HepG2 (cell line): ENCODE measurements around the gene TMED3. TPM values are rescaled to one million over a fixed set of nuclear protein-coding genes. Genes with fewer than 3 reads are reported as not detected.

Experiments
- ARNTL ChIP-seq: sonication (generic); formaldehyde crosslinking; IDR thresholded peaks from 2 replicates; pipeline ENCODE4 v1.4.0; 2020; ENCODE audit warnings: mild to moderate bottlenecking, missing genetic modification reagents
- BCL6 ChIP-seq: IDR thresholded peaks from 2 replicates; pipeline ENCODE4 v1.6.1; 2016; ENCODE audit warnings: missing genetic modification reagents, missing compliant biosample characterization
- GATAD2A ChIP-seq: IDR thresholded peaks from 2 replicates; pipeline ENCODE4 v1.6.1; 2016
- IKZF1 ChIP-seq: fragments of 450-650 bp; IDR thresholded peaks from 2 replicates; pipeline ENCODE4 v1.7.1; 2016
- IRF2 ChIP-seq: IDR thresholded peaks from 2 replicates; pipeline ENCODE4 v1.6.1; 2018; ENCODE audit warnings: missing genetic modification reagents, missing compliant biosample characterization
- ISL2 ChIP-seq: sonication (generic); formaldehyde crosslinking; IDR thresholded peaks from 2 replicates; pipeline ENCODE4 v1.5.0; 2020; ENCODE audit warnings: missing genetic modification reagents
- ISX ChIP-seq: sonication (generic); formaldehyde crosslinking; conservative IDR thresholded peaks from 2 replicates; pipeline ENCODE4 v1.5.0; 2020; ENCODE audit warnings: missing genetic modification reagents
- KDM5B ChIP-seq: sonication (generic); formaldehyde crosslinking; IDR thresholded peaks from 2 replicates; pipeline ENCODE4 v1.4.0; 2020; ENCODE audit warnings: missing genetic modification reagents, mild to moderate bottlenecking, borderline replicate concordance
- KMT2A ChIP-seq: sonication (generic); formaldehyde crosslinking; IDR thresholded peaks from 2 replicates; pipeline ENCODE4 v1.4.0; 2020; ENCODE audit warnings: missing genetic modification reagents
- MED8 ChIP-seq: sonication (generic); formaldehyde crosslinking; IDR thresholded peaks from 2 replicates; pipeline ENCODE4 v1.8.1; 2023; ENCODE audit warnings: mild to moderate bottlenecking, missing genetic modification reagents; ENCODE audit not compliant: insufficient replicate concordance
- MEIS2 ChIP-seq: sonication (generic); formaldehyde crosslinking; IDR thresholded peaks from 2 replicates; pipeline ENCODE4 v1.9.0; 2021; ENCODE audit warnings: mild to moderate bottlenecking, missing genetic modification reagents
- SETDB1 ChIP-seq: sonication (generic); formaldehyde crosslinking; IDR thresholded peaks from 2 replicates; pipeline ENCODE4 v1.5.1; 2020; ENCODE audit warnings: missing genetic modification reagents, mild to moderate bottlenecking, borderline replicate concordance
- SMAD9 ChIP-seq: sonication (generic); formaldehyde crosslinking; IDR thresholded peaks from 2 replicates; pipeline ENCODE4 v1.5.1; 2020; ENCODE audit warnings: mild to moderate bottlenecking, missing genetic modification reagents
- ZNF24 ChIP-seq: fragments of 450-650 bp; IDR thresholded peaks from 2 replicates; pipeline ENCODE4 v1.6.1; 2017; ENCODE audit warnings: antibody characterized with exemption, mild to moderate bottlenecking
- ZNF615 ChIP-seq: sonication (generic); formaldehyde crosslinking; IDR thresholded peaks from 2 replicates; pipeline ENCODE4 v1.5.0; 2020; ENCODE audit warnings: mild to moderate bottlenecking, missing genetic modification reagents, borderline replicate concordance
- ZNF724P ChIP-seq: sonication (generic); formaldehyde crosslinking; IDR thresholded peaks from 2 replicates; pipeline ENCODE4 v1.8.0; 2022; ENCODE audit warnings: missing genetic modification reagents, borderline replicate concordance
- polyA plus RNA-seq, 8 experiments: library from polyadenylated mRNA; depleted of rRNA in 3 of 8; stranded (reverse) in 7 of 8; unstranded in 1 of 8; fragments of >200 nt; fragmentation: Illumina TruSeq in 4 of 8; extraction: Trizol in 4 of 8; gene quantifications; 2 replicates each; pipeline versions ENCODE4 v1.2.1 to v1.2.3, GENCODE V29; 2011 to 2016; ENCODE audit warnings: low read depth in 4 of 8, missing spikeins in 1 of 8, mixed read lengths in 1 of 8; ENCODE audit not compliant: insufficient read depth in 1 of 8
- total RNA-seq, 5 experiments: library from RNA; depleted of rRNA; stranded (reverse); fragments of >200 nt; fragmentation: Illumina TruSeq; extraction: Trizol; gene quantifications; 2 replicates each; pipeline ENCODE4 v1.2.3, GENCODE V29; 2016; ENCODE audit warnings: low read depth in 1 of 5
- TF ChIP-seq, protein P1 (sequence below): sonication (generic); formaldehyde crosslinking; IDR thresholded peaks from 2 replicates; pipeline ENCODE4 v1.4.0; 2020; ENCODE audit warnings: missing genetic modification reagents, mild to moderate bottlenecking, borderline replicate concordance
- TF ChIP-seq, protein P2 (sequence below): sonication (generic); formaldehyde crosslinking; IDR thresholded peaks from 2 replicates; pipeline ENCODE4 v1.4.0; 2020; ENCODE audit warnings: mild to moderate bottlenecking, missing genetic modification reagents
- TF ChIP-seq, protein P3 (sequence below): sonication (generic); formaldehyde crosslinking; IDR thresholded peaks from 2 replicates; pipeline ENCODE4 v1.5.1; 2020; ENCODE audit warnings: missing genetic modification reagents, mild to moderate bottlenecking, borderline replicate concordance
- TF ChIP-seq, protein P4 (sequence below): sonication (generic); formaldehyde crosslinking; IDR thresholded peaks from 2 replicates; pipeline ENCODE4 v1.8.0; 2022; ENCODE audit warnings: mild to moderate bottlenecking, missing genetic modification reagents, borderline replicate concordance
- TF ChIP-seq, protein P5 (sequence below): sonication (generic); formaldehyde crosslinking; IDR thresholded peaks from 2 replicates; pipeline ENCODE4 v1.8.0; 2022; ENCODE audit warnings: low read depth, missing genetic modification reagents

Gene TMED3
- total and polyA plus RNA-seq, 2 of the 13 experiments (the other 11 are each of a cell fraction or from before 2014, with no cell fraction given) = 125 to 155 TPM

DNA sequence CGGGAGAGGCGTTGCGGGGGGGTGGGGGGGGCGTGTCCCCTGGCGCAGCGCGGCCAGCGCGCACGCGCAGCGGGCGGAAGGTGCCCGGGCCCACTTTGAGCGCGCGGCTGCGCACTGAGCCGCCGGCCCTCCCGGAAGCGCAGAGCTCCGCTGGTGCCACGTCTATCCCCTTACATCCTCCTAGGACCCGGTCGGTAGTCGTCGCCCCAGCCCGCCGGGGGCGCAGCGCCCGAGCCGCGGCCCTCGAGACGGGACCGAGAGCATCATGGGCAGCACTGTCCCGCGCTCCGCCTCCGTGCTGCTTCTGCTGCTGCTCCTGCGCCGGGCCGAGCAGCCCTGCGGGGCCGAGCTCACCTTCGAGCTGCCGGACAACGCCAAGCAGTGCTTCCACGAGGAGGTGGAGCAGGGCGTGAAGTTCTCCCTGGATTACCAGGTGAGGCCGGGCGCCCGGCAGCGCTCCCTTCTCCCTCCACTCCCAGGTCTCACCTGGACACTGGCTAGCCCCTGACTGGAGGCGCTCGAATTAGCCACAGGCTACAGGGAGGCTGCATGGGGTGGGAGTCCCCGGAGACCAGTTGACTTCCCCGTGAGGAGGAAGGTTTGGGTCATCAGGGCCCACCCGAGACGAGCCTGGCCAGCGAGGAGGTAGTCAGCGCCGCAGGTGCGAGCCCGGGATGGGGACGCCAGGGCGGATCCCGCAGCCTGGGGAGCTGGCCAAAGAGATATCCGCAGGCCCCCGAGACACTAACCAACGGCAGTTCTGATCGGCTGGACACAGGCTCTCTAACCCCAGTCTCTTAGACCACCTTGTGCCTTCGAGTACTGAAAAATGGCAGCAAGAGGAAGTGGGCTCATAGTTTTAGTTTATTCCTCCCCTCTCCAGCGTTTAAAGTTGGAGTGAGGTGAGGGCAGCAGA is at the start of gene TMED3 (continued):
- TF ChIP-seq GATAD2A (CRISPR knock-in tag) = no peak
- TF ChIP-seq KMT2A (CRISPR knock-in tag) = peak; percentile 91
- TF ChIP-seq, protein P1, sequence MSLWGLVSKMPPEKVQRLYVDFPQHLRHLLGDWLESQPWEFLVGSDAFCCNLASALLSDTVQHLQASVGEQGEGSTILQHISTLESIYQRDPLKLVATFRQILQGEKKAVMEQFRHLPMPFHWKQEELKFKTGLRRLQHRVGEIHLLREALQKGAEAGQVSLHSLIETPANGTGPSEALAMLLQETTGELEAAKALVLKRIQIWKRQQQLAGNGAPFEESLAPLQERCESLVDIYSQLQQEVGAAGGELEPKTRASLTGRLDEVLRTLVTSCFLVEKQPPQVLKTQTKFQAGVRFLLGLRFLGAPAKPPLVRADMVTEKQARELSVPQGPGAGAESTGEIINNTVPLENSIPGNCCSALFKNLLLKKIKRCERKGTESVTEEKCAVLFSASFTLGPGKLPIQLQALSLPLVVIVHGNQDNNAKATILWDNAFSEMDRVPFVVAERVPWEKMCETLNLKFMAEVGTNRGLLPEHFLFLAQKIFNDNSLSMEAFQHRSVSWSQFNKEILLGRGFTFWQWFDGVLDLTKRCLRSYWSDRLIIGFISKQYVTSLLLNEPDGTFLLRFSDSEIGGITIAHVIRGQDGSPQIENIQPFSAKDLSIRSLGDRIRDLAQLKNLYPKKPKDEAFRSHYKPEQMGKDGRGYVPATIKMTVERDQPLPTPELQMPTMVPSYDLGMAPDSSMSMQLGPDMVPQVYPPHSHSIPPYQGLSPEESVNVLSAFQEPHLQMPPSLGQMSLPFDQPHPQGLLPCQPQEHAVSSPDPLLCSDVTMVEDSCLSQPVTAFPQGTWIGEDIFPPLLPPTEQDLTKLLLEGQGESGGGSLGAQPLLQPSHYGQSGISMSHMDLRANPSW (CRISPR knock-in tag) = no peak
- no peak for TF ChIP-seq ZNF24
- TF ChIP-seq ARNTL (CRISPR knock-in tag) = 0 out of 2 replicates have a peak, but pooled peaks have one; percentile 44
- TF ChIP-seq ZNF724P (CRISPR knock-in tag) = 0 out of 2 replicates have a peak, but pooled peaks have one; percentile 41
- 0 out of 2 replicates have a peak, but pooled peaks have one; percentile 58 for TF ChIP-seq ISX (CRISPR knock-in tag)
- peak; percentile 84; the same call in 1 of the 2 replicates for TF ChIP-seq KDM5B (CRISPR knock-in tag)
- TF ChIP-seq, protein P2, sequence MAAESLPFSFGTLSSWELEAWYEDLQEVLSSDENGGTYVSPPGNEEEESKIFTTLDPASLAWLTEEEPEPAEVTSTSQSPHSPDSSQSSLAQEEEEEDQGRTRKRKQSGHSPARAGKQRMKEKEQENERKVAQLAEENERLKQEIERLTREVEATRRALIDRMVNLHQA = no peak
- no peak for TF ChIP-seq ZNF615 (CRISPR knock-in tag)
- no peak for TF ChIP-seq IKZF1
- peak; percentile 56; the same call in 1 of the 2 replicates for TF ChIP-seq ISL2 (CRISPR knock-in tag)
- no peak for TF ChIP-seq MEIS2 (CRISPR knock-in tag)
- peak; percentile 62 for TF ChIP-seq IRF2
- TF ChIP-seq, protein P3, sequence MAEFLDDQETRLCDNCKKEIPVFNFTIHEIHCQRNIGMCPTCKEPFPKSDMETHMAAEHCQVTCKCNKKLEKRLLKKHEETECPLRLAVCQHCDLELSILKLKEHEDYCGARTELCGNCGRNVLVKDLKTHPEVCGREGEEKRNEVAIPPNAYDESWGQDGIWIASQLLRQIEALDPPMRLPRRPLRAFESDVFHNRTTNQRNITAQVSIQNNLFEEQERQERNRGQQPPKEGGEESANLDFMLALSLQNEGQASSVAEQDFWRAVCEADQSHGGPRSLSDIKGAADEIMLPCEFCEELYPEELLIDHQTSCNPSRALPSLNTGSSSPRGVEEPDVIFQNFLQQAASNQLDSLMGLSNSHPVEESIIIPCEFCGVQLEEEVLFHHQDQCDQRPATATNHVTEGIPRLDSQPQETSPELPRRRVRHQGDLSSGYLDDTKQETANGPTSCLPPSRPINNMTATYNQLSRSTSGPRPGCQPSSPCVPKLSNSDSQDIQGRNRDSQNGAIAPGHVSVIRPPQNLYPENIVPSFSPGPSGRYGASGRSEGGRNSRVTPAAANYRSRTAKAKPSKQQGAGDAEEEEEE (CRISPR knock-in tag) = no peak
- peak; percentile 26; the same call in 1 of the 2 replicates for TF ChIP-seq BCL6
- TF ChIP-seq MED8 (CRISPR knock-in tag) = peak; percentile 51
- TF ChIP-seq, protein P4, sequence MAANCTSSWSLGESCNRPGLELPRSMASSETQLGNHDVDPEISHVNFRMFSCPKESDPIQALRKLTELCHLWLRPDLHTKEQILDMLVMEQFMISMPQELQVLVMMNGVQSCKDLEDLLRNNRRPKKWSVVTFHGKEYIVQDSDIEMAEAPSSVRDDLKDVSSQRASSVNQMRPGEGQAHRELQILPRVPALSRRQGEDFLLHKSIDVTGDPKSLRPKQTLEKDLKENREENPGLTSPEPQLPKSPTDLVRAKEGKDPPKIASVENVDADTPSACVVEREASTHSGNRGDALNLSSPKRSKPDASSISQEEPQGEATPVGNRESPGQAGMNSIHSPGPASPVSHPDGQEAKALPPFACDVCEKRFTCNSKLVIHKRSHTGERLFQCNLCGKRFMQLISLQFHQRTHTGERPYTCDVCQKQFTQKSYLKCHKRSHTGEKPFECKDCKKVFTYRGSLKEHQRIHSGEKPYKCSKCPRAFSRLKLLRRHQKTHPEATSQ (CRISPR knock-in tag) = no peak
- TF ChIP-seq, protein P5, sequence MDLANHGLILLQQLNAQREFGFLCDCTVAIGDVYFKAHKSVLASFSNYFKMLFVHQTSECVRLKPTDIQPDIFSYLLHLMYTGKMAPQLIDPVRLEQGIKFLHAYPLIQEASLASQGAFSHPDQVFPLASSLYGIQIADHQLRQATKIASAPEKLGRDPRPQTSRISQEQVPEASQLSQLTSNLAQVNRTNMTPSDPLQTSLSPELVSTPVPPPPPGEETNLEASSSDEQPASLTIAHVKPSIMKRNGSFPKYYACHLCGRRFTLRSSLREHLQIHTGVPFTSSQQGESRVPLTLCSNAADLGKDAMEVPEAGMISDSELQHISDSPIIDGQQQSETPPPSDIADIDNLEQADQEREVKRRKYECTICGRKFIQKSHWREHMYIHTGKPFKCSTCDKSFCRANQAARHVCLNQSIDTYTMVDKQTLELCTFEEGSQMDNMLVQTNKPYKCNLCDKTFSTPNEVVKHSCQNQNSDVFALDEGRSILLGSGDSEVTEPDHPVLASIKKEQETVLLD (CRISPR knock-in tag) = peak; percentile 33; the same call in 1 of the 2 replicates
- no peak for TF ChIP-seq SMAD9 (CRISPR knock-in tag)
- 0 out of 2 replicates have a peak, but pooled peaks have one; percentile 14 for TF ChIP-seq SETDB1 (CRISPR knock-in tag)
